Neural crest cell (in vitro differentiated cells): ENCODE measurements around the gene BANF1. TPM values are rescaled to one million over a fixed set of nuclear protein-coding genes. Genes with fewer than 3 reads are reported as not detected.
"Not testable (repeated sequence)": the region's sequence is repeated elsewhere in the genome, so short reads cannot be mapped to it uniquely, and the experiment has no call there.

Experiments
- DNase-seq: peaks from one replicate; pipeline ENCODE4 v3.0.0; 2021; ENCODE audit warnings: low read depth, mixed read lengths, low spot score
- H3K27ac Mint-ChIP-seq: one replicate; pipeline ENCODE4 v1.8.0; 2021; ENCODE audit warnings: mild to moderate bottlenecking, mixed read lengths; ENCODE audit not compliant: unreplicated experiment
- H3K27me3 Mint-ChIP-seq: 2 replicates; pipeline ENCODE4 v1.8.0; 2021; ENCODE audit warnings: low read depth, mild to moderate bottlenecking, mixed read lengths
- H3K36me3 Mint-ChIP-seq: 2 replicates; pipeline ENCODE4 v1.8.0; 2021; ENCODE audit warnings: low read depth, mild to moderate bottlenecking, mixed read lengths
- H3K4me1 Mint-ChIP-seq: 2 replicates; pipeline ENCODE4 v1.8.0; 2021; ENCODE audit warnings: mixed read lengths
- H3K4me3 Mint-ChIP-seq: one replicate; pipeline ENCODE4 v1.8.0; 2021; ENCODE audit warnings: mild to moderate bottlenecking, mixed read lengths
- H3K9me3 Mint-ChIP-seq: 2 replicates; pipeline ENCODE4 v1.8.0; 2021; ENCODE audit warnings: mixed read lengths
- total RNA-seq: library from RNA; stranded (reverse); gene quantifications from 2 replicates; pipeline ENCODE4 v1.2.1, GENCODE V29; 2021
- TF ChIP-seq, protein P1 (sequence below): fragments of 200-600 bp; sonication (generic); conservative IDR thresholded peaks from 2 replicates; pipeline ENCODE4 v1.5.0; 2021; ENCODE audit warnings: antibody characterized with exemption, mild to moderate bottlenecking

BANF1 gene
- total RNA-seq, 1 donor from 2014 or later = 348 TPM

DNA sequence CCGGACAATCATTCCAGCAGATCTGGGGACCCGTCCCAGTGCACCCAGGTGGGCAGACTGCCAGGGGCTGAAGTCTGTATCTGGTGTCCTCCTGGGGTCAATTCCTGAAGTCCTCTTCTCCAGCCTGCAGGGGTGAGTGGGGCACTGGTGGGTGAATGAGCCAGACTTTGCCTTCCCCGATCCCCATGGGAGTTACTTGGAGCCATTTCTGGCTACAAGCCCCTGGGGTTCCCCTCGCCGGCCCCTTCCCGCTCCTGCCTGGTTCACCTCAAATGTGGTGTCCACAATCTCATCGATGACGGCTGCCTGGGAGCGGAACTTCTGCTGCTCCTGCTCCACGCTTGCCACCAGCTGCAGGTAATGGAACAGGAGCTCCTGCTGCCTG is 14.5 kb downstream of the BANF1 start:
- TF ChIP-seq, protein P1, sequence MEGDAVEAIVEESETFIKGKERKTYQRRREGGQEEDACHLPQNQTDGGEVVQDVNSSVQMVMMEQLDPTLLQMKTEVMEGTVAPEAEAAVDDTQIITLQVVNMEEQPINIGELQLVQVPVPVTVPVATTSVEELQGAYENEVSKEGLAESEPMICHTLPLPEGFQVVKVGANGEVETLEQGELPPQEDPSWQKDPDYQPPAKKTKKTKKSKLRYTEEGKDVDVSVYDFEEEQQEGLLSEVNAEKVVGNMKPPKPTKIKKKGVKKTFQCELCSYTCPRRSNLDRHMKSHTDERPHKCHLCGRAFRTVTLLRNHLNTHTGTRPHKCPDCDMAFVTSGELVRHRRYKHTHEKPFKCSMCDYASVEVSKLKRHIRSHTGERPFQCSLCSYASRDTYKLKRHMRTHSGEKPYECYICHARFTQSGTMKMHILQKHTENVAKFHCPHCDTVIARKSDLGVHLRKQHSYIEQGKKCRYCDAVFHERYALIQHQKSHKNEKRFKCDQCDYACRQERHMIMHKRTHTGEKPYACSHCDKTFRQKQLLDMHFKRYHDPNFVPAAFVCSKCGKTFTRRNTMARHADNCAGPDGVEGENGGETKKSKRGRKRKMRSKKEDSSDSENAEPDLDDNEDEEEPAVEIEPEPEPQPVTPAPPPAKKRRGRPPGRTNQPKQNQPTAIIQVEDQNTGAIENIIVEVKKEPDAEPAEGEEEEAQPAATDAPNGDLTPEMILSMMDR = no peak
- H3K36me3 Mint-ChIP-seq = no peaks in the 10 kb centered on the region
- H3K27ac Mint-ChIP-seq = no peak overlapping the region
- no peaks in the 10 kb centered on the region for H3K27me3 Mint-ChIP-seq
- no peaks in the 10 kb centered on the region for H3K4me1 Mint-ChIP-seq
- no peak overlapping the region for H3K4me3 Mint-ChIP-seq
- no peaks in the 10 kb centered on the region for H3K9me3 Mint-ChIP-seq
- DNase-seq = no peak

DNA sequence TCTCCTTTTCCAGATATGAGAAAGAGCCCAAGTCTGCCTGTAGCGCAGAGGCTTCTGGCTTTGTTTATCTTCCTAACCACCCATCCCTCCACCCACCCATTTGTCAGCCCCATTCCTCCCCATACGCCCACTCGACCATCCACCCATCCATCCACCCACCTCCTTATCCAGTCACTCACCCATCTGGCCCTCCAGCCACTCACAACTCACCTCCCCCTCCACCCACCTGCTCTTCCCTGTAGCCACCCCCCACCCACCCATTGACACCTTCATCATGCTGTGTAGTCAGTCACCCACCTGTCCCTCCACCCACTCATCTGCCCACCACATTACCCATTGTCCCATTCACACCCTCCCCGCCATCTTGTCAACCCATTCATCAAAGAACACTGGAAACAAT is 15.0 kb downstream of the BANF1 start:
- TF ChIP-seq, protein P1 = no peak
- H3K27me3 Mint-ChIP-seq = no peaks in the 10 kb centered on the region

DNA sequence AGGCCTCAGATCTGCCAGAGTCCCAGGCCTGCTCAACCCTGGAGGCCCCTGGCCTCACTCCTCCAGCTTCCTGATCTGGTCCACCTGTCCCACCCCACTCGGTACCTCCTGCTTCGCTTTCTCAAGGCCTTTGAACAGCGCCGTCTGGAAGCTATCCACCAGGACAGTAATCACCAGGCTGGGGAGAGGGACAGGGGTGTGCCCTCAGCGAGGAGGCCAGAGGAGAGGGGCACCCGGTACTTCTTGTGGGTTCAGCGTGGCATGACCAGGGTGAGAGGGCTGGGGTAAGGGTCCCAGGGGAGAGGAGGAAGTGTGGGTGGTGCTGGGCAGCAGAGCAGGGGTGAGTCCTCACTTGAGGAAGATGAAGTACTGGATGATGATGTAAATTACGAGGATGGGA is 17.9 kb downstream of the BANF1 start:
- no peak overlapping the region for H3K27ac Mint-ChIP-seq
- H3K9me3 Mint-ChIP-seq = no peaks in the 10 kb centered on the region

More for the DNA sequence above, 15.0 kb downstream of the BANF1 start:
- DNase-seq = no peak
- Mint-ChIP-seq H3K27ac (no peak overlapping the region), H3K36me3 (no peaks in the 10 kb centered on the region), H3K9me3 (no peaks in the 10 kb centered on the region), H3K4me3 (no peak overlapping the region), H3K4me1 (no peaks in the 10 kb centered on the region)

DNA sequence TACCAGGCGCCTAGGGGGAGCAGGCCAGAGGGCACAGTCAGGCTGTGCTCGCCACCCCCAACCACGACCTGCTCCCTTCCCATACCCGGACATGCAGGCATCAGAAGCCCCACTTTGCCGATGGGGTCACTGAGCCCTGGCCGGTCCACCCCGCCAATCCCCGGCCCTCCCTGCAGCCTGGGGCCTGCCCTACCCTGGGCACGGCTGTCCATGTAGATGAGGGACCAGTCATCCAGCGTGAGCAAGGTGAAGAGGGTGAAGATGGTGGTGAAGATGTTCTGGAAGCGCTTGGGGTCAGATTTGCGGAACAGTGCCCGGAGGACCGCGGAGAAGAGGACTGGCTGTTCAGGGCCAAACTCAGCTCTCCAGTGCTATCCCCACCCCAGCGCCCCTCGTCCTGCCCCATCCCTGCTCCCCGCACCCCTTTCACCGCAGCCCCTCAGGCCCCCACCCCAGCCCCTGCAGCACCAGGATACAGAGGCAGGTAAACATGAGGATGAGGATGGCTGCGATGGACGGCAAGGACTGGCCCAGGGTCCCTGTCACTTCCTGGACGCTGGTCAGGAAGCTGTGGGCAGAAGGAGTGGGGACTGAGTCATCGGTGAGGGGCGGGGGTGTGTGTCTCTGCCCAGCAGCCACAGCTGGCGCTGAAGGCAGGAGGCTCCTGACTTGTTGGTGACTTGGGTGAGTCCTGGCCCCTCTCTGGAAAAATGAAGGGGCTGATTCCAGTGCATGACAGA is 18.5 kb downstream of the BANF1 start:
- H3K9me3 Mint-ChIP-seq = no peaks in the 10 kb centered on the region
- no peak overlapping the region for H3K4me3 Mint-ChIP-seq
- H3K4me1 Mint-ChIP-seq = peaks cover 4% of the 10 kb centered on the region
- no peaks in the 10 kb centered on the region for H3K36me3 Mint-ChIP-seq
- TF ChIP-seq, protein P1 = no peak
- no peak for DNase-seq
- H3K27ac Mint-ChIP-seq = no peak overlapping the region
- peaks cover 9% of the 10 kb centered on the region for H3K27me3 Mint-ChIP-seq

More for the DNA sequence above, 17.9 kb downstream of the BANF1 start:
- no peak for DNase-seq
- TF ChIP-seq, protein P1 = no peak
- Mint-ChIP-seq H3K4me1 (peaks cover 4% of the 10 kb centered on the region), H3K4me3 (no peak overlapping the region), H3K27me3 (peaks cover 9% of the 10 kb centered on the region), H3K36me3 (no peaks in the 10 kb centered on the region)

DNA sequence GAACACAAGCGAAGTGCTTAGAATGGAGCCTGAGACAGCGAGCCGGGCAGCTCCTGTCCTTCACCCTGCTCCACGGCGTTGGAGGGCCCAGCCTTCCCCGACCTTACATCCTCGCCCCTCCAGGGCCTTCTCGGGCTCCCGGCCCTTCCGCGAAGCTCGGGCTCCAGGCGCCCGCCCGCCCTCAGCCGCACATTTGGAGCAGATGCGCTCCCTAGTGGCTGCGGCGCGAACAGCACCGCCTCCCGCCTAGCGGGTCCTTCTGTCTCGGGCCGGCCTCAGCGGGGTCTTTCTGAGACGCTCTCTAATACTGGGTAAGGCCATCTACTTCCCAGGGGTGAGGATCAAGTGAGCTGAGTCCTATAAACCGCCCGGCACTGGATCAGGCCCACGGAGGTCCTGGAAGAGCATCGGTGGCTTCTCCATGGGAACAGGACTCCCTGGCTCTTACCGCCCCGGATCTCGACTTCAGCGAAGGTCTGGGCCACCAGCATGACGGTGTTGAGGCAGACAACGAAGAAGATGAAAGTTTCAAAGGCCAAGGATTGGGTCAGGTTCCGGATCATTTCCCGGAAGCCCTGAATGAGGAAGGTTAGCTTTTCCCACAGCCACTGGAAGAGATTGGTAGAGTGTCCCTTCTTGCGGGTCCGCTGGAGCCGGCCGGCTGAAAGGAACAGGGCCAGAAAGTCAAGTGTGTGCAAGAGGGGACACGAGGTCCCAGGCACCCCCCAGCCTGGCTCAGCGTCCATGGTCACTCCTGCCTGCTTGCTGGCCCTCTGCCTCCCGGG is 20.3 kb downstream of the BANF1 start:
- DNase-seq = peak; percentile 96
- H3K27ac Mint-ChIP-seq = no peak overlapping the region
- no peak overlapping the region for H3K4me3 Mint-ChIP-seq
- H3K4me1 Mint-ChIP-seq = peaks cover 4% of the 10 kb centered on the region
- no peaks in the 10 kb centered on the region for H3K36me3 Mint-ChIP-seq
- H3K27me3 Mint-ChIP-seq = peaks cover 9% of the 10 kb centered on the region
- TF ChIP-seq, protein P1 = peak; percentile 94
- H3K9me3 Mint-ChIP-seq = no peaks in the 10 kb centered on the region

DNA sequence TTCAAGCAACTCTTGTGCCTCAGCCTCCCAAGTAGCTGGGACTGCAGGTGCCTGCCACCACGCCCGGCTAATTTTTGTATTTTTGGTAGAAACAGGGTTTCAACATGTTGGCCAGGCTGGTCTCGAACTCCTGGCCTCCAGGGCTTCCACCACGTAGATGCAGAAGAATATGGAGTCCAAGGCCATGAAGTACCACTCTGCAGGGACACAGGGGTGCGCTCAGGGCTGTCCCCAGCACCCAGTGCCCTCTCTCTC is 20.8 kb downstream of the BANF1 start:
- H3K4me3 Mint-ChIP-seq, H3K9me3 Mint-ChIP-seq, H3K27ac Mint-ChIP-seq, H3K36me3 Mint-ChIP-seq, H3K4me1 Mint-ChIP-seq, DNase-seq: not testable (repeated sequence)
- H3K27me3 Mint-ChIP-seq = peaks cover 14% of the 10 kb centered on the region
